Measurements from ENCODE around the gene ADAD2. TPM values are rescaled to one million over a fixed set of nuclear protein-coding genes. Genes with fewer than 3 reads are reported as not detected.

The ADAD2 gene
- 0.48 TPM for polyA plus RNA-seq (2013, experiment 1 of 2)
- polyA plus RNA-seq (2013, experiment 2 of 2) = 0.48 TPM

GRCh38 chr16:84190731-84191388, at the start of gene ADAD2:
Gene ADAD2, plus strand, starts transcription at chr16:84191157. Its CDS starts 74 bp downstream, at chr16:84191231.
- Histone ChIP-seq H2BK5ac (ENCODE audit: low read length) (no peak within 1 kb of the TSS), H2BK120ac (ENCODE audit: low read depth, low read length) (no peak within 1 kb of the TSS), H3K56ac (ENCODE audit: low read length) (no peak within 1 kb of the TSS), H3K4me3 (ENCODE audit: low read length) (no peak within 1 kb of the TSS), H3K18ac (ENCODE audit: low read length) (no peak within 1 kb of the TSS), H3K27me3 (ENCODE audit: insufficient read depth, low read length, poor library complexity) (no peaks in the 10 kb centered on the region), H3K79me2 (ENCODE audit: control insufficient read depth, insufficient read depth, low read length) (peaks cover 8% of the 10 kb centered on the region), H3K27ac (ENCODE audit: low read depth, low read length) (no peak within 1 kb of the TSS), H3K9ac (ENCODE audit: low read length) (no peak within 1 kb of the TSS), H3K4me2 (ENCODE audit: low read length) (no peak within 1 kb of the TSS), H2BK15ac (replicated peaks; ENCODE audit: low read depth) (no peak within 1 kb of the TSS), H2AK5ac (ENCODE audit: low read length) (no peak within 1 kb of the TSS), H3K23ac (ENCODE audit: low read length) (no peak within 1 kb of the TSS), H3K4ac (ENCODE audit: low read depth, low read length) (no peak within 1 kb of the TSS), H3K4me1 (ENCODE audit: control insufficient read depth, low read depth, low read length) (no peaks in the 10 kb centered on the region), H4K5ac (ENCODE audit: low read length) (no peak within 1 kb of the TSS), H4K8ac (ENCODE audit: low read depth, low read length) (no peak within 1 kb of the TSS), H3K79me1 (ENCODE audit: low read length) (peaks cover 5% of the 10 kb centered on the region), H3K36me3 (ENCODE audit: control insufficient read depth, insufficient read depth, low read length) (no peaks in the 10 kb centered on the region)
- WGBS (ENCODE audit: extremely low coverage, insufficient coverage, low lambda C conversion rate) = no CpG with 5 or more reads among the region's 47 CpGs
- peak; percentile 72 for DNase-seq

- Histone ChIP-seq H4K8ac (ENCODE audit: low read depth, low read length) (no peak overlapping the region), H3K23ac (ENCODE audit: low read length) (no peak overlapping the region), H3K4me3 (ENCODE audit: low read length) (no peak overlapping the region), H2BK120ac (ENCODE audit: low read depth, low read length) (no peak overlapping the region), H3K36me3 (ENCODE audit: control insufficient read depth, insufficient read depth, low read length) (no peaks in the 10 kb centered on the region), H3K4ac (ENCODE audit: low read depth, low read length) (no peak overlapping the region), H3K27ac (ENCODE audit: low read depth, low read length) (no peak overlapping the region), H2BK5ac (ENCODE audit: low read length) (no peak overlapping the region), H4K5ac (ENCODE audit: low read length) (no peak overlapping the region), H3K18ac (ENCODE audit: low read length) (no peak overlapping the region), H3K4me2 (ENCODE audit: low read length) (no peak overlapping the region), H3K27me3 (ENCODE audit: insufficient read depth, low read length, poor library complexity) (no peaks in the 10 kb centered on the region), H3K9ac (ENCODE audit: low read length) (no peak overlapping the region), H2BK15ac (replicated peaks; ENCODE audit: low read depth) (no peak overlapping the region), H3K79me2 (ENCODE audit: control insufficient read depth, insufficient read depth, low read length) (peaks cover 7% of the 10 kb centered on the region), H2AK5ac (ENCODE audit: low read length) (no peak overlapping the region), H3K4me1 (ENCODE audit: control insufficient read depth, low read depth, low read length) (peaks cover 9% of the 10 kb centered on the region), H3K79me1 (ENCODE audit: low read length) (peaks cover 8% of the 10 kb centered on the region), H3K56ac (ENCODE audit: low read length) (no peak overlapping the region)
- WGBS (ENCODE audit: extremely low coverage, insufficient coverage, low lambda C conversion rate) = no CpG with 5 or more reads among the region's 1 CpG
- no peak for DNase-seq
These were observed 47.9 kb upstream of the ADAD2 start for GRCh38 chr16:84143081-84143480.

- H3K36me3 ChIP-seq (ENCODE audit: control insufficient read depth, insufficient read depth, low read length) = no peaks in the 10 kb centered on the region
- H3K4ac ChIP-seq (ENCODE audit: low read depth, low read length) = no peak overlapping the region
- H3K18ac ChIP-seq (ENCODE audit: low read length) = no peak overlapping the region
- H3K79me2 ChIP-seq (ENCODE audit: control insufficient read depth, insufficient read depth, low read length) = peaks cover 7% of the 10 kb centered on the region
- H2BK15ac ChIP-seq (replicated peaks; ENCODE audit: low read depth) = no peak overlapping the region
- no peaks in the 10 kb centered on the region for H3K27me3 ChIP-seq (ENCODE audit: insufficient read depth, low read length, poor library complexity)
- peak overlapping the region; percentile 89 for H3K4me3 ChIP-seq (ENCODE audit: low read length)
- peaks cover 5% of the 10 kb centered on the region for H3K4me1 ChIP-seq (ENCODE audit: control insufficient read depth, low read depth, low read length)
- peak; percentile 47 for DNase-seq
- no peak overlapping the region for H2BK5ac ChIP-seq (ENCODE audit: low read length)
- no peak overlapping the region for H3K23ac ChIP-seq (ENCODE audit: low read length)
- no peak overlapping the region for H3K27ac ChIP-seq (ENCODE audit: low read depth, low read length)
- peak overlapping the region; percentile 98 for H3K4me2 ChIP-seq (ENCODE audit: low read length)
- H2AK5ac ChIP-seq (ENCODE audit: low read length) = no peak overlapping the region
- H4K5ac ChIP-seq (ENCODE audit: low read length) = no peak overlapping the region
- no peak overlapping the region for H2BK120ac ChIP-seq (ENCODE audit: low read depth, low read length)
- H4K8ac ChIP-seq (ENCODE audit: low read depth, low read length) = no peak overlapping the region
- peak overlapping the region; percentile 90 for H3K56ac ChIP-seq (ENCODE audit: low read length)
- peak overlapping the region; percentile 89 for H3K9ac ChIP-seq (ENCODE audit: low read length)
- peaks cover 8% of the 10 kb centered on the region for H3K79me1 ChIP-seq (ENCODE audit: low read length)
- no CpG with 5 or more reads among the region's 13 CpGs for WGBS (ENCODE audit: extremely low coverage, insufficient coverage, low lambda C conversion rate)
These were observed 47.2 kb upstream of the ADAD2 start for GRCh38 chr16:84143784-84144199.

GRCh38 chr16:84144209-84144858, 46.6 kb upstream of the ADAD2 start:
- Histone ChIP-seq H3K56ac (ENCODE audit: low read length) (peak overlapping the region; percentile 90), H3K36me3 (ENCODE audit: control insufficient read depth, insufficient read depth, low read length) (no peaks in the 10 kb centered on the region), H2BK15ac (replicated peaks; ENCODE audit: low read depth) (no peak overlapping the region), H3K9ac (ENCODE audit: low read length) (peak overlapping the region; percentile 89), H3K4me3 (ENCODE audit: low read length) (peak overlapping the region; percentile 89), H3K18ac (ENCODE audit: low read length) (peak overlapping the region; percentile 71), H3K4ac (ENCODE audit: low read depth, low read length) (peak overlapping the region; percentile 58), H3K27me3 (ENCODE audit: insufficient read depth, low read length, poor library complexity) (no peaks in the 10 kb centered on the region), H4K5ac (ENCODE audit: low read length) (no peak overlapping the region), H2BK120ac (ENCODE audit: low read depth, low read length) (no peak overlapping the region), H2BK5ac (ENCODE audit: low read length) (no peak overlapping the region), H3K4me1 (ENCODE audit: control insufficient read depth, low read depth, low read length) (peaks cover 2% of the 10 kb centered on the region), H3K79me1 (ENCODE audit: low read length) (peaks cover 8% of the 10 kb centered on the region), H2AK5ac (ENCODE audit: low read length) (no peak overlapping the region), H3K23ac (ENCODE audit: low read length) (peak overlapping the region; percentile 39), H3K79me2 (ENCODE audit: control insufficient read depth, insufficient read depth, low read length) (peaks cover 7% of the 10 kb centered on the region), H3K27ac (ENCODE audit: low read depth, low read length) (peak overlapping the region; percentile 38), H4K8ac (ENCODE audit: low read depth, low read length) (no peak overlapping the region), H3K4me2 (ENCODE audit: low read length) (peak overlapping the region; percentile 98)
- DNase-seq = peak; percentile 34
- no CpG with 5 or more reads among the region's 39 CpGs for WGBS (ENCODE audit: extremely low coverage, insufficient coverage, low lambda C conversion rate)

DNA sequence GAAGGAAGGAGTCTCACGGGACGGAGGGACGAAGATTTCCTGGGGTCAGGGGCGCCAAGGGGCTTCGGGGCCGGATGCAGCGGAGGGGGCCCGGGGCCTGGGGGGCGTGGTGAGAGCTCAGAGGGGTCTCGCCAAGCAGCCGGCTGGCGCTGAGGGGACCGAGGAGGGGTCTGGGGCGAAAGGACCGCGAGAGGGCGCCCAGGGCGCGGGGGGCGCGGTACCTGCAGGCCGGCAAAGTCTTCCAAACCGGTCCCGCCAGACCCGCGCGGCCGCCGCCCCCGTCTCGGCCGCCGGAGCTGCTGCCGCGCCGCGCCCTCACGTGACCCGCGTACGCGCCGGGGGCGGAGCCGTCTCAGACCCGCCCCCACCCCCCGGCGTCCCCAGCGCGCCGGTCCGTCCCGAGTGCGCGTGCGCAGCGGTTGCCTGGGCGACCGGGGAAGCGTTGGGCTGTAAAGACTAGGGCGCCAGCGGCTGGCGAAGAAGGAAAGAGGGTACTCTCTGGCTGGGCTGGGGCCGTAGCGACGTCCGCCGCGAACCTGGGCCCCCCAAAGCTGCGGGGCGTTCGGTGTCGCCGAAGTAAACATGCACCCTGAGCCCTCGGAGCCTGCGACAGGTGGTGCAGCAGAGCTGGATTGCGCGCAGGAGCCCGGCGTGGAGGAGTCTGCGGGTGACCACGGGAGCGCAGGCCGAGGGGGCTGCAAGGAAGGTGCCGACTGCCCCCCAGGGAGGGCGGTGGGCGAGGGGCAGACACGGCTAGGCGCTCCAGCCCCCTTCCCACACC, 45.9 kb upstream of the ADAD2 start, which contains the start of the genes DNAAF1 and HSDL1:
Gene DNAAF1 (plus strand): TSS at position 450 of the 781 bp plus-strand sequence. CDS start 133 bp downstream, at position 583.
Gene HSDL1 (minus strand): TSS at position 319 of the 781 bp plus-strand sequence. CDS start 13,856 bp downstream, outside the sequence.
- peak within 1 kb of the TSS; percentile 89 for H3K9ac ChIP-seq (ENCODE audit: low read length)
- WGBS (ENCODE audit: extremely low coverage, insufficient coverage, low lambda C conversion rate) = no CpG with 5 or more reads among the region's 89 CpGs
- peak within 1 kb of the TSS; percentile 89 for H3K4me3 ChIP-seq (ENCODE audit: low read length)
- H3K4ac ChIP-seq (ENCODE audit: low read depth, low read length) = peak within 1 kb of the TSS; percentile 58
- H3K56ac ChIP-seq (ENCODE audit: low read length) = peak within 1 kb of the TSS; percentile 90
- H2BK5ac ChIP-seq (ENCODE audit: low read length) = no peak within 1 kb of the TSS
- peaks cover 6% of the 10 kb centered on the region for H3K79me2 ChIP-seq (ENCODE audit: control insufficient read depth, insufficient read depth, low read length)
- no peak within 1 kb of the TSS for H2AK5ac ChIP-seq (ENCODE audit: low read length)
- peak within 1 kb of the TSS; percentile 38 for H3K27ac ChIP-seq (ENCODE audit: low read depth, low read length)
- H2BK15ac ChIP-seq (replicated peaks; ENCODE audit: low read depth) = no peak within 1 kb of the TSS
- H3K79me1 ChIP-seq (ENCODE audit: low read length) = peaks cover 2% of the 10 kb centered on the region
- no peak within 1 kb of the TSS for H2BK120ac ChIP-seq (ENCODE audit: low read depth, low read length)
- H3K4me2 ChIP-seq (ENCODE audit: low read length) = peak within 1 kb of the TSS; percentile 98
- no peaks in the 10 kb centered on the region for H3K36me3 ChIP-seq (ENCODE audit: control insufficient read depth, insufficient read depth, low read length)
- no peak within 1 kb of the TSS for H4K8ac ChIP-seq (ENCODE audit: low read depth, low read length)
- peak within 1 kb of the TSS; percentile 71 for H3K18ac ChIP-seq (ENCODE audit: low read length)
- H4K5ac ChIP-seq (ENCODE audit: low read length) = no peak within 1 kb of the TSS
- H3K27me3 ChIP-seq (ENCODE audit: insufficient read depth, low read length, poor library complexity) = no peaks in the 10 kb centered on the region
- peak within 1 kb of the TSS; percentile 39 for H3K23ac ChIP-seq (ENCODE audit: low read length)
- DNase-seq = peak; percentile 91
- H3K4me1 ChIP-seq (ENCODE audit: control insufficient read depth, low read depth, low read length) = no peaks in the 10 kb centered on the region
